Muscle layer of colon (tissue), 2 donors: ENCODE results near the gene POC1B.
A peak's percentile ranks its signal among the peaks of the same experiment; 100 is the strongest.

Experiments
- H3K27ac ChIP-seq: one replicate; pipeline ENCODE4 v1.7.0; 2013; ENCODE audit warnings: low read depth, mild to moderate bottlenecking, low read length, moderate library complexity
- H3K27me3 ChIP-seq, 2 donors: one replicate each; pipeline ENCODE4 v1.7.0; 2013; ENCODE audit warnings: low read length in 2 of 2, mild to moderate bottlenecking in 2 of 2; ENCODE audit not compliant: insufficient read depth in 2 of 2, control insufficient read depth in 1 of 2
- H3K36me3 ChIP-seq: one replicate; pipeline ENCODE4 v1.7.0; 2013; ENCODE audit warnings: mild to moderate bottlenecking, low read length; ENCODE audit not compliant: insufficient read depth
- H3K4me1 ChIP-seq: one replicate; pipeline ENCODE4 v1.7.0; 2013; ENCODE audit warnings: mild to moderate bottlenecking, low read length; ENCODE audit not compliant: insufficient read depth
- H3K4me3 ChIP-seq, 2 donors: one replicate each; pipeline ENCODE4 v1.7.0; 2013; ENCODE audit warnings: low read length in 2 of 2, low read depth in 1 of 2, mild to moderate bottlenecking in 1 of 2, moderate library complexity in 1 of 2
- H3K9ac ChIP-seq: one replicate; pipeline ENCODE4 v1.7.0; 2013; ENCODE audit warnings: low read length
- H3K9me3 ChIP-seq: one replicate; pipeline ENCODE4 v1.7.0; 2013; ENCODE audit warnings: mild to moderate bottlenecking, low read length
- donor health status: abdominal sarcoma.
- donor health status: Adenocarcinoma of cecum.

POC1B gene

GRCh38 chr12:89389755-89390661 lies 135.8 kb downstream of the POC1B start:
- no peak overlapping the region for H3K9ac ChIP-seq
- no peak overlapping the region for H3K27ac ChIP-seq
- H3K4me3 ChIP-seq: no peak overlapping the region

GRCh38 chr12:89386138-89386537 lies 139.7 kb downstream of the POC1B start:
- no peaks in the 10 kb centered on the region for H3K9me3 ChIP-seq
- H3K4me1 ChIP-seq: peaks cover 23% of the 10 kb centered on the region
- H3K36me3 ChIP-seq: no peaks in the 10 kb centered on the region
- no peak overlapping the region for H3K4me3 ChIP-seq
- no peak overlapping the region for H3K9ac ChIP-seq
- no peaks in the 10 kb centered on the region for H3K27me3 ChIP-seq
- no peak overlapping the region for H3K27ac ChIP-seq

More at GRCh38 chr12:89389755-89390661, 135.8 kb downstream of the POC1B start:
- peaks cover 3% of the 10 kb centered on the region for H3K4me1 ChIP-seq
- H3K27me3 ChIP-seq: no peaks in the 10 kb centered on the region
- H3K36me3 ChIP-seq: no peaks in the 10 kb centered on the region
- H3K9me3 ChIP-seq: no peaks in the 10 kb centered on the region

GRCh38 chr12:89384807-89385206 lies 141.0 kb downstream of the POC1B start:
- Histone ChIP-seq H3K27me3 (no peaks in the 10 kb centered on the region), H3K4me3 (no peak overlapping the region), H3K27ac (peak overlapping the region; percentile 88), H3K9ac (no peak overlapping the region), H3K9me3 (no peaks in the 10 kb centered on the region), H3K4me1 (peaks cover 23% of the 10 kb centered on the region), H3K36me3 (no peaks in the 10 kb centered on the region)

- peak overlapping the region; percentile 88 for H3K27ac ChIP-seq
- no peaks in the 10 kb centered on the region for H3K36me3 ChIP-seq
- no peak overlapping the region for H3K9ac ChIP-seq
- H3K4me3 ChIP-seq: peak overlapping the region; percentile 4 to 7
- peaks cover 23% of the 10 kb centered on the region for H3K4me1 ChIP-seq
- H3K27me3 ChIP-seq: no peaks in the 10 kb centered on the region
- no peaks in the 10 kb centered on the region for H3K9me3 ChIP-seq
These were observed 141.6 kb downstream of the POC1B start for GRCh38 chr12:89384050-89384758.

GRCh38 chr12:89383235-89384049 lies 142.4 kb downstream of the POC1B start:
- H3K27me3 ChIP-seq: no peaks in the 10 kb centered on the region
- H3K4me1 ChIP-seq: peaks cover 23% of the 10 kb centered on the region
- H3K9ac ChIP-seq: no peak overlapping the region
- H3K27ac ChIP-seq: peak overlapping the region; percentile 88
- H3K9me3 ChIP-seq: no peaks in the 10 kb centered on the region
- H3K36me3 ChIP-seq: no peaks in the 10 kb centered on the region
- peak overlapping the region in 1 of 2 donors; percentile 7 for H3K4me3 ChIP-seq

- Histone ChIP-seq H3K9ac (no peak overlapping the region), H3K9me3 (no peaks in the 10 kb centered on the region), H3K36me3 (no peaks in the 10 kb centered on the region), H3K4me3 (no peak overlapping the region), H3K27me3 (no peaks in the 10 kb centered on the region), H3K27ac (no peak overlapping the region), H3K4me1 (peaks cover 23% of the 10 kb centered on the region)
These were observed 143.5 kb downstream of the POC1B start for GRCh38 chr12:89382328-89382727.

GRCh38 chr12:89379839-89380467 lies 145.9 kb downstream of the POC1B start:
- no peak overlapping the region for H3K27ac ChIP-seq
- H3K9ac ChIP-seq: no peak overlapping the region
- H3K4me1 ChIP-seq: peaks cover 20% of the 10 kb centered on the region
- no peaks in the 10 kb centered on the region for H3K9me3 ChIP-seq
- H3K27me3 ChIP-seq: no peaks in the 10 kb centered on the region
- H3K36me3 ChIP-seq: no peaks in the 10 kb centered on the region
- H3K4me3 ChIP-seq: no peak overlapping the region

GRCh38 chr12:89379148-89379838 lies 146.6 kb downstream of the POC1B start:
- Histone ChIP-seq H3K9me3 (no peaks in the 10 kb centered on the region), H3K36me3 (no peaks in the 10 kb centered on the region), H3K4me3 (no peak overlapping the region), H3K9ac (no peak overlapping the region), H3K4me1 (peaks cover 13% of the 10 kb centered on the region), H3K27ac (no peak overlapping the region), H3K27me3 (no peaks in the 10 kb centered on the region)

- no peaks in the 10 kb centered on the region for H3K9me3 ChIP-seq
- H3K36me3 ChIP-seq: no peaks in the 10 kb centered on the region
- peaks cover 5% of the 10 kb centered on the region for H3K4me1 ChIP-seq
- H3K4me3 ChIP-seq: no peak overlapping the region
- H3K27me3 ChIP-seq: no peaks in the 10 kb centered on the region
- no peak overlapping the region for H3K27ac ChIP-seq
- no peak overlapping the region for H3K9ac ChIP-seq
These were observed 149.0 kb downstream of the POC1B start for GRCh38 chr12:89376844-89377243.

GRCh38 chr12:89376202-89376529 lies 149.7 kb downstream of the POC1B start:
- Histone ChIP-seq H3K4me1 (peaks cover 5% of the 10 kb centered on the region), H3K36me3 (no peaks in the 10 kb centered on the region), H3K27me3 (no peaks in the 10 kb centered on the region), H3K9me3 (no peaks in the 10 kb centered on the region), H3K27ac (no peak overlapping the region), H3K9ac (no peak overlapping the region), H3K4me3 (no peak overlapping the region)
